Central memory CD4-positive, alpha-beta T cell (primary cell): Measurements from ENCODE around the gene FSD1L.

Experiments
- DNase-seq: peaks from one replicate; pipeline ENCODE4 v3.0.0; 2022
- total RNA-seq, 3 experiments: gene quantifications; one replicate each; lab custom pipeline; 2026; lab: John Stamatoyannopoulos, UW

FSD1L gene
- 2.7 to 10.6 (median 4.5) reads per million in 3 experiments for total RNA-seq

- DNase-seq, result peak; percentile 75
These were observed at the start of gene FSD1L for GRCh38 chr9:105447814-105448812. Gene FSD1L, plus strand, starts transcription at chr9:105448034. Its CDS starts 187 bp downstream, at chr9:105448221.

- DNase-seq, result no peak
These were observed 48.7 kb upstream of the FSD1L start for GRCh38 chr9:105399117-105399516.

- DNase-seq, result no peak
These were observed 46.2 kb upstream of the FSD1L start for GRCh38 chr9:105401651-105402050.

GRCh38 chr9:105403552-105404248, 44.1 kb upstream of the FSD1L start:
- DNase-seq, result no peak

- DNase-seq, result peak; percentile 84
These were observed 42.2 kb upstream of the FSD1L start for GRCh38 chr9:105405514-105406131.

GRCh38 chr9:105406369-105406768, 41.5 kb upstream of the FSD1L start:
- no peak for DNase-seq

GRCh38 chr9:105413525-105413924, 34.3 kb upstream of the FSD1L start:
- DNase-seq, result no peak

GRCh38 chr9:105414947-105415661, 32.7 kb upstream of the FSD1L start:
- DNase-seq, result peak; percentile 50

- DNase-seq, result no peak
These were observed 32.2 kb upstream of the FSD1L start for GRCh38 chr9:105415662-105415980.

GRCh38 chr9:105416840-105417239, 31.0 kb upstream of the FSD1L start:
- no peak for DNase-seq

GRCh38 chr9:105418588-105419500, 29.0 kb upstream of the FSD1L start:
- no peak for DNase-seq

- no peak for DNase-seq
These were observed 27.8 kb upstream of the FSD1L start for GRCh38 chr9:105419816-105420597.

- DNase-seq, result no peak
These were observed 26.7 kb upstream of the FSD1L start for GRCh38 chr9:105421154-105421553.

GRCh38 chr9:105421864-105422263, 26.0 kb upstream of the FSD1L start:
- DNase-seq, result no peak

- DNase-seq, result no peak
These were observed 21.9 kb upstream of the FSD1L start for GRCh38 chr9:105425816-105426433.

- DNase-seq, result no peak
These were observed 21.2 kb upstream of the FSD1L start for GRCh38 chr9:105426657-105427056.

GRCh38 chr9:105431424-105432246, 16.2 kb upstream of the FSD1L start:
- DNase-seq, result no peak

- no peak for DNase-seq
These were observed 15.5 kb upstream of the FSD1L start for GRCh38 chr9:105432247-105432842.

GRCh38 chr9:105435453-105435852, 12.4 kb upstream of the FSD1L start:
- no peak for DNase-seq
